GM21825 (cell line): Measurements from ENCODE around the gene LRIG1.

Source experiments
- ATAC-seq: cut with Tn5 transposase; IDR thresholded peaks from one replicate; pipeline ENCODE4 v1.9.1; 2021; ENCODE audit warnings: mild to moderate bottlenecking, moderate library complexity; ENCODE audit not compliant: unreplicated experiment

Gene LRIG1

GRCh38 chr3:66444146-66444644 is 56.6 kb downstream of the LRIG1 start:
- no peak for ATAC-seq

GRCh38 chr3:66443118-66443803 is 57.6 kb downstream of the LRIG1 start:
- ATAC-seq: no peak

- ATAC-seq: no peak
Observed at GRCh38 chr3:66442254-66443117, 58.3 kb downstream of the LRIG1 start.

- no peak for ATAC-seq
Observed at GRCh38 chr3:66441692-66442091, 59.1 kb downstream of the LRIG1 start.

GRCh38 chr3:66441129-66441528 is 59.7 kb downstream of the LRIG1 start:
- ATAC-seq: no peak

- ATAC-seq: no peak
Observed at GRCh38 chr3:66439666-66440344, 61.0 kb downstream of the LRIG1 start.

GRCh38 chr3:66438046-66438445 is 62.8 kb downstream of the LRIG1 start:
- no peak for ATAC-seq

- ATAC-seq: no peak
Observed at GRCh38 chr3:66437341-66437929, 63.4 kb downstream of the LRIG1 start.

- ATAC-seq: no peak
Observed at GRCh38 chr3:66435989-66436388, 64.8 kb downstream of the LRIG1 start.

- ATAC-seq: no peak
Observed at GRCh38 chr3:66434726-66435125, 66.1 kb downstream of the LRIG1 start.

- ATAC-seq: no peak
Observed at GRCh38 chr3:66433522-66433782, 67.4 kb downstream of the LRIG1 start.

GRCh38 chr3:66432767-66433521 is 67.9 kb downstream of the LRIG1 start:
- no peak for ATAC-seq

- no peak for ATAC-seq
Observed at GRCh38 chr3:66432041-66432766, 68.6 kb downstream of the LRIG1 start.

- no peak for ATAC-seq
Observed at GRCh38 chr3:66431494-66431893, 69.3 kb downstream of the LRIG1 start.

GRCh38 chr3:66430876-66431275 is 69.9 kb downstream of the LRIG1 start:
- ATAC-seq: no peak

- ATAC-seq: no peak
Observed at GRCh38 chr3:66428733-66429132, 72.1 kb downstream of the LRIG1 start.

- ATAC-seq: no peak
Observed at GRCh38 chr3:66427951-66428474, 72.8 kb downstream of the LRIG1 start.

GRCh38 chr3:66427352-66427751 is 73.5 kb downstream of the LRIG1 start:
- no peak for ATAC-seq

GRCh38 chr3:66426135-66426534 is 74.7 kb downstream of the LRIG1 start:
- ATAC-seq: no peak
